ENCODE measurements around the gene ATP2B2.

GRCh38 chr3:10482631-10483363 is 22.6 kb downstream of the ATP2B2 start:
- no peak for TF ChIP-seq OSR1 (CRISPR knock-in tag; IDR thresholded peaks at IDR 0.05)
- TF ChIP-seq ZNF8 (CRISPR knock-in tag; IDR thresholded peaks at IDR 0.05), result no peak
- TF ChIP-seq CSDC2 (CRISPR knock-in tag; IDR thresholded peaks at IDR 0.05), result no peak

All from SK-N-SH treated with all-trans-retinoic acid at 6 μM for 48 hours (cell line).